ENCODE measurements around the gene NOX4. TPM values are rescaled to one million over a fixed set of nuclear protein-coding genes. Genes with fewer than 3 reads are reported as not detected.

The NOX4 gene
- total RNA-seq, 1 donor from 2014 or later, result 16.8 TPM

GRCh38 chr11:89529626-89530380, 38.6 kb upstream of the NOX4 start:
- no peak for TF ChIP-seq CTCF (IDR thresholded peaks at IDR 0.05; ENCODE audit: insufficient read depth, low read length, poor library complexity, severe bottlenecking)
- no peak for DNase-seq (ENCODE audit: low read depth)
- H3K27me3 ChIP-seq (ENCODE audit: control insufficient read depth, insufficient read depth, low read length), result no peaks in the 10 kb centered on the region
- no peaks in the 10 kb centered on the region for H3K36me3 ChIP-seq (ENCODE audit: control insufficient read depth, insufficient read depth, low read length)
- no peak overlapping the region for H3K4me3 ChIP-seq (ENCODE audit: low read depth, low read length)

- no peak for TF ChIP-seq CTCF (IDR thresholded peaks at IDR 0.05; ENCODE audit: insufficient read depth, low read length, poor library complexity, severe bottlenecking)
- H3K4me3 ChIP-seq (ENCODE audit: low read depth, low read length), result no peak overlapping the region
- DNase-seq (ENCODE audit: low read depth), result no peak
- no peaks in the 10 kb centered on the region for H3K27me3 ChIP-seq (ENCODE audit: control insufficient read depth, insufficient read depth, low read length)
- no peaks in the 10 kb centered on the region for H3K36me3 ChIP-seq (ENCODE audit: control insufficient read depth, insufficient read depth, low read length)
Observed at GRCh38 chr11:89521792-89522191, 30.6 kb upstream of the NOX4 start.

GRCh38 chr11:89521294-89521693, 30.1 kb upstream of the NOX4 start:
- H3K36me3 ChIP-seq (ENCODE audit: control insufficient read depth, insufficient read depth, low read length), result no peaks in the 10 kb centered on the region
- DNase-seq (ENCODE audit: low read depth), result no peak
- no peak overlapping the region for H3K4me3 ChIP-seq (ENCODE audit: low read depth, low read length)
- H3K27me3 ChIP-seq (ENCODE audit: control insufficient read depth, insufficient read depth, low read length), result no peaks in the 10 kb centered on the region
- no peak for TF ChIP-seq CTCF (IDR thresholded peaks at IDR 0.05; ENCODE audit: insufficient read depth, low read length, poor library complexity, severe bottlenecking)

- DNase-seq (ENCODE audit: low read depth), result no peak
- TF ChIP-seq CTCF (IDR thresholded peaks at IDR 0.05; ENCODE audit: insufficient read depth, low read length, poor library complexity, severe bottlenecking), result no peak
- H3K36me3 ChIP-seq (ENCODE audit: control insufficient read depth, insufficient read depth, low read length), result no peaks in the 10 kb centered on the region
- H3K4me3 ChIP-seq (ENCODE audit: low read depth, low read length), result no peak overlapping the region
- no peaks in the 10 kb centered on the region for H3K27me3 ChIP-seq (ENCODE audit: control insufficient read depth, insufficient read depth, low read length)
Observed at GRCh38 chr11:89516496-89516895, 25.3 kb upstream of the NOX4 start.

GRCh38 chr11:89508544-89508943, 17.4 kb upstream of the NOX4 start:
- DNase-seq (ENCODE audit: low read depth), result no peak
- no peaks in the 10 kb centered on the region for H3K27me3 ChIP-seq (ENCODE audit: control insufficient read depth, insufficient read depth, low read length)
- H3K36me3 ChIP-seq (ENCODE audit: control insufficient read depth, insufficient read depth, low read length), result no peaks in the 10 kb centered on the region
- no peak overlapping the region for H3K4me3 ChIP-seq (ENCODE audit: low read depth, low read length)
- TF ChIP-seq CTCF (IDR thresholded peaks at IDR 0.05; ENCODE audit: insufficient read depth, low read length, poor library complexity, severe bottlenecking), result no peak

- Histone ChIP-seq H3K36me3 (ENCODE audit: control insufficient read depth, insufficient read depth, low read length) (no peaks in the 10 kb centered on the region), H3K27me3 (ENCODE audit: control insufficient read depth, insufficient read depth, low read length) (no peaks in the 10 kb centered on the region), H3K4me3 (ENCODE audit: low read depth, low read length) (no peak overlapping the region)
- no peak for TF ChIP-seq CTCF (IDR thresholded peaks at IDR 0.05; ENCODE audit: insufficient read depth, low read length, poor library complexity, severe bottlenecking)
- no peak for DNase-seq (ENCODE audit: low read depth)
Observed at GRCh38 chr11:89504270-89504669, 13.1 kb upstream of the NOX4 start.
